G401.6 (cell line): ENCODE data around the gene ZNF441.
"Not testable (repeated sequence)": the region's sequence is repeated elsewhere in the genome, so short reads cannot be mapped to it uniquely, and the experiment has no call there.

Experiments
- FAIRE-seq: peaks from 2 replicates; lab custom pipeline; 2012; peaks lifted over from hg19 to GRCh38; lab: Jason Lieb, UNC

The ZNF441 gene

DNA sequence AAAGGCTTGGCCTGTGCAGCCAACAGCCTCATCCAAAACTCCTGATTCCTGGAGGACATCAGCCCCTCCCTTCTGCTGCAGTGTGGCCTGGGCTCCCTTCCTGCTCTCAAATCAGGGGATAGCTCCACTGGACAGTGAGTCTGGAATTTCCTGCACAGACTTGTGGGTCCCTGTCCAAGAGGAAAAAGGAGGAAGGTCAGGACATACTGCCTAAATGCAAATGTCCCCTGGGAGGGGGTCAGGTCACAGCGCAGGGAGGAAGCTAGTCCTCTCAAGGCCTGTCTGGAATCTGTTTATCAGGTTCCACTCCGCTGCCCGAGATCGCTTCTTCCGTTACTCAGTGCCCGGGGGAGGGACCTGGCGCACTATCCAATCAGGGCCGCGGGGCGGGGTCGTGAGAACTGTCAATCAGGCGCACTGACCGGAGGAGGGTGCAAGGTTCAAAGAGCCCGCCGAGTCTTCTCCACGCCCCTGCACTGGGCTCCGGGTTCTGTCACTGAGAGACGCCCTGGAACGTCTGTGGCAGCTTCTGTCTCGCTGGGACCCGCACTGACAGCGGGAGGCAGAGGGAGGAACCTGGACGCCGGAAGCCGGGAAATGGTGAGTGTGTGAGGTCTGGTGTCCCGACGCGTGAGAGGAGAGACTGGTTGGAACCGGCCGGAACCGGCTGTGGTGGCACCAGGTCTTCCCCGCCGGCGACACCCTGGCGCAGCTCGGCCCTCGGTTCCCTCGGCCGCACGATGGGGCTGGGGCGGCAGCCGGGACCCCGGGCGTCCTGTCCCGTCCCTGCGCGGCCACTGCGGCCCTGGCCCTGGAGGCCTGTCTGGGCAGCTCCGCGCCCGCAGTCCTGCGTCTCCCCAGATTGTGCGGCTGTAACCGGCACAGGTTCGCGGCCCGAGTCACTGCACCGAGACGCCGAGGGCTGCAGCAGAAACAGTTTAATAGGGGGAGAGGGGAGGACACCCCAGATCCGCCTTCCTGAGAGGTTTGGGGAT is at the start of gene ZNF441:
Gene ZNF441, plus strand, starts transcription at position 404 of the 995 bp plus-strand sequence. Its CDS starts 194 bp downstream, at position 598.
- no peak for FAIRE-seq

DNA sequence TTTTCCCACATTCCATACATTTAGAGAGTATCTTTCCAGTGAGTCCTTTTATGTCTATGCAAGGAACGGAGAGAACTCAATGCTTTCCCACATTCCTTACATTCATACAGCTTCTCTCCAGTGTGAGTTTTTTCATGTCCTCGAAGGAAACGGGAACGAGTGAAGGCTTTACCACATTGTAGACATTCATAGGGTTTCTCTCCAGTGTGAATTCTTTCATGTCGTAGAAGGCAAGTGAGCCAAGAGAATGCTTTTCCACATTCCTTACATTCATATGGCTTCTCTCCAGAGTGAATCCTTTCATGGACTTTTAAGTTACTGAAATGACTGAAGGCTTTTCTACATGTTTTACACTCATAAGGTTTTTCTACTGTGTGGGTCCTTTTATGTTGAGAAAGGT is 45.1 kb upstream of the ZNF441 start:
- no peak for FAIRE-seq

DNA sequence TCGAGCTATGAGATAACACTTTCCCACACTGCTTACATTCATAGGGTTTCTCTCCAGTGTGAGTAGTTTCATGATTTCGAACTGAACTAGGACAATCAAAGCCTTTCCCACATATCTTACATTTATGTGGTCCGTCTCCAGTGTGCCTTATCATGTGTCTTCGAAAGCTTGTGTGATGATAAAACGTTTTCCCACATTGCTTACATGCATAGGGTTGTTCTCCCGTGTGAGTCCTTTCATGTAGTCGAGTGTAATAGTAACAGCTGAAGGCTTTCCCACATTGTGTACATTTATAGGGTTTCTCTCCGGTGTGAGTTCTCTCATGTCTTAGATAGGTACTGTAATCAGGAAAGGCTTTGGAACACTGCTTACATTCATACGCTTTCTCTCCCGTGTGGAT is 44.4 kb upstream of the ZNF441 start:
- no peak for FAIRE-seq

DNA sequence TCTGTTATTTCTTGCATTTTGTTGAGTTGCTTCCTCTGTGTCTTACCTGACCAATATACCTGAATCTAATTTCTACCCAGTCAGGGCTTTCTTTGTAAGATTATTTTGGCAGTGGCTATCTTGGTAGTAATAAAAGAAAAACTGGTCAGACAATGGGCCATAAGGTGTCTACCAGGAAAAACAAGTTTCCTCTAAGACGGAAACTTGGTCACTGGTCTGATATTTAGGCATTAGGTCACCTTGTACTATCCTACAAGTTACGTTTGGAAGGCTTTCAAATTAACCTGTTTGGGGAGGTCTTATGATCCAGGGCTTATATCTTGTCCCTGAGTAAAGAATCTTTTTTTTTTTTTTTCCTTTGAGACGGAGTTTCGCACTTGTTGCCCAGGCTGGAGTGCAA is 37.2 kb upstream of the ZNF441 start:
- FAIRE-seq: no peak

DNA sequence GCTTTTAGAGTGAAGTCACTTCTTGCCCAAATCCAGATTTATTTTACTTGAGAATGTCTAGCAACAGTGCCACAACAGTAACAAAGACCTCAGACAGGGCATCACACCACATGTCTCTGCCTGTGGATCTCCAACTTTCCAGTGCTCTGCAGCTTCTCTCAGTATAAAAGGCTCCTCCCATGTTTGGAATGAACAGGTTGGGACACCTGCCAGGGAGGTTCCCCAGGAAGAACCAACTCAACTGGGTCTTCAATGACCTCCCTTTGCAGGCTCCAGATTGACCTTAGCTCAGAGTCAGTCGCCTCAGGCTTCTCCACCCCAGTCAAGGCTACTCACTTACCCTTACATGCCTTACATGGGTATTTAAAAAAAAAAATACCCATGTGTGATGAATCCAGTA is 31.4 kb upstream of the ZNF441 start:
- no peak for FAIRE-seq

DNA sequence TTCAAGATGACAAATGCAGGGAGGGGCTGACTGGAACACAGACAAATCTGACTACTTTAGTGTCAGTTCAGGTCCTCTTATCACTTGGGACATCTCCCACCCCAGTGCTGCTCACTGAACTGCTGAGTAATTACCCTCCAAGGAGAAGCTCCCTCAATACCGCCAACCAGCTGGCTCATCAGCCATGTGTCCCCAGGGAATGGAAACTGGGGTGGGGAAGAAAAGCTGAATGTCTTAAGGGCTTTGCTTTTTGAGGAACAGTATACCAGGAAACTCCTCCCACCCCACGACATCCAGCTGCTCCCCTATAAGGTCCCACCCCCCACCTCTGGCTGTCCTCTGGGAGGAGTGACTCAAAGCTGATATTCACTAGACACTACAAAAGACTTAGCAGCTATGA is 30.1 kb upstream of the ZNF441 start:
- FAIRE-seq: no peak

DNA sequence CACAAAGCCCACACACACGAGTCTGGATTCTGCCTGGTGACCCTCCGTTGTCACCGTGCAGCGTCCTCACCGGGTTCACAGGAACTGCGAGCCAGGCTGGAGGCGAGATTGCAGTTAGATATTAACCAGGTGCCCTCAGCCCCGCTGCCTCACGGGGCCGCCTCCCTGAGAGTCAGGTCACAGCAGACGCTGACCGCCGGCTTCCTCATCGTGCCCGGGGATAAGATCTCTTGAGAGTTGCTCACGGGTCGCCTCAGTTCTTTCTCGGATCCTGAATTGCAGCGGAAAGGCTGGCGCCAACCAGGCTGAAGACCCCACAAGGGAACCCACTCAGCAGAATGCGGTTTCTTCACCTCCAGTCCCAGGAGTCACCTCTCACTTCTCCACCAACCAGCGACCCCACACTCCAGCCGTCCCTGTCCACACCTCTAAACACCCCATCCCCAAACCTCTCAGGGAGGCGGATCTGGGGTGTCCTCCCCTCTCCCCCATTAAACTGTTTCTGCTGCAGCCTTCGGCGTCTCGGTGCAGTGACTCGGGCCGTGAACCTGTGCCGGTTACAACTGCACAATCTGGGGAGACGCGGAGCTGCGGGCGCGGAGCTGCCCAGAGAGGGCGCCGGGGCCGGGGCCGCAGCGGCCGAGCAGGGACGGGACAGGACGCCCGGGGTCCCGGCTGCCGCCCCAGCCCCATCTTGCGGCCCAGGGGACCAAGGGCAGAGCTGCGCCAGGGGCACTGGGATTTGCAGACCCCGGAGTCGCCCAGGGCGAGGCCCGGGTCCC is 28.6 kb upstream of the ZNF441 start:
- FAIRE-seq: no peak

DNA sequence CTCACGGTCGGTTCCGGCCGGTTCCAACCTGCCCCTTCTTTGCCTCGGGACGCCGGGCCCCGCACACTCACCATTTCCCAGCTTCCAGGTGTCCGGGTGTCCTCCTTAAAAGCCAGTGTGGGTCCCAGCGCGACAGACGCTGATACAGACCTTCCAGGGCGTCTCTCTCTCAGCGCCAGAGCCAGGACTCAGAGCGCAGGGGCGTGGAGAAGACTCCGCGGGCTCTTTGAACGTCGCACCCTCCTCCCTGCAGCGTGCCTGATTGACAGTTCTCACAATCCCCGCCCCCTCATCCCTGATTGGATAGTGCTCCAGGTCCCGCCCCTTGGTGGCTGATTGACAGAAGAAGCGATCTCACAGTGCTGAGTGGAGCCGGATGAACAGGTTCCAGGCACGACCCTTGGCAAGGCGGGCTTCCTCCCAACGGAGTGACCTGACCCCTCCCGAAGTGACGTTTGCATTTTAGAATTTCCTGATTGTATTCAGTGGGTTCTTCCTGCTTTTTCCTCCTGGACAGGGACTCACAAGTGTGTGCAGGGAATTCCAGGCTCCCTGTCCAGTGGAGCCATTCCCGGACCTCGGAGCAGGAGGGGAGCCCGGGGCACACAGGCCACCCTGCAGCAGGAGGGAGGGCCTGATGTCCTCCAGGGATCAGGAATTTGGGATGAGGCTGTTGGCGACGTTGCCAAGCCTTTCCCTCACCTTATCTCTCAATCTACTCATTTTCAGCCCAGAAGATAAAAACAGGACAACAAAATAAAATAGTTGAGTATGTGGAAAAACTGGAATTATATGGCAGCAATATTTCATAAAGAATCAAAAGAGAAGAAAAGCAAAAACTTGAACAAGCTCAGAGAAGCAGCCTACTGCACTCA is 27.8 kb upstream of the ZNF441 start, which contains the start of gene ZNF823:
Gene ZNF823, minus strand, starts transcription at position 201 of the 875 bp plus-strand sequence. Its CDS starts 127 bp downstream, at position 74.
- FAIRE-seq: peak; percentile 98

DNA sequence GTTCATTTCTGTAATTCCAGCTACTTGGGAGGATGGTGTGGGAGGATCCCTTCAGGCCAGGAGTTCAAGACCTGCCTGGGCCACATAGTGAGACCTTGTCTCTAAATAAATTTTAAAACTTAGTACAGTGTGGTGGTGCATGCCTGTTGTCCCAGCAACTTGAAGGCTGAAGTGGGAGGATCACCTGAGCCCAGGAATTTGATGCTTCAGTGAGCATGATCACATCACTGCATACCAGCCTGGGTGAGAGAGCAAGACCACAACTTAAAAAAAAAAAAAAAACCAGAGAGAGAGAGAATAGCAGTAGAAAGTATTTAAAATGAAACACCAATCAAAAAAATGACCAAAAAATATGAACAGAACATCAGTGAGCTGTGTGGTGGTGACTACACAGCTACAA is 20.9 kb upstream of the ZNF441 start:
- FAIRE-seq: no peak

DNA sequence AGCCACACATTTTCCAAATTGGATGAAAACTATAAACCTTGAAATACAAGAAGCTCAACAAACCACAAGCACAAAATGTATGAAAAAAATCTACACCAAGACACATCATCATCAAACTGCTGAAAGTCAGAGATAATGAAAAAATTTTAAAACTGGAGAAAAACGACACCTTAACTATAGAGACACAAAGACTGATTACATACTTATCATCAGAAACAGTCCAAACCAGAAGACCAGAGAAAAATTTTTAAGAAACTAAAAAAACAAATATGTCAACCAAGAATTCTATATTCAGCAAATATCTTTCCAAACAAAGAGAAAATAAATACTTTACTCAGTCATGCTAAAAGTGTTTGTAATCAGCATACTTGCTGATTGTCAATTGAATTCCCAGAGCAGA is 19.5 kb upstream of the ZNF441 start:
- FAIRE-seq: peak; percentile 44

DNA sequence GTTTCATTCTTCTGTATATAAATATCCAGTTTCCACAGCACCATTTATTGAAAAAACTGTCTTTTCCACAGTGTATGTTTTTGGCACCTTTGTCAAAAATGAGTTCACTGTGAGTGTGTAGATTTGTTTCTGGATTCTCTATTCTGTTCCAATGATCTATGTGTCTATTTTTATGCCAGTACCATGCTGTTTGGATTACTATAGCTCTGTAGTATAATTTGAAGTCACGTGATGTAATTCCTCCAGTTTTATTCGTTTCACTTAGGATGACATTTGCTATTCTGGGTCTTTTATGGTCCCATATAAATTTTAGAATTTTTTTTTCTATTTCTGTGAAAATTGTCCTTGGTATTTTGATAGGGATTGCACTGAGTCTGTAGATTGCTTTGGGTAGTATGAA is 17.0 kb upstream of the ZNF441 start:
- no peak for FAIRE-seq

DNA sequence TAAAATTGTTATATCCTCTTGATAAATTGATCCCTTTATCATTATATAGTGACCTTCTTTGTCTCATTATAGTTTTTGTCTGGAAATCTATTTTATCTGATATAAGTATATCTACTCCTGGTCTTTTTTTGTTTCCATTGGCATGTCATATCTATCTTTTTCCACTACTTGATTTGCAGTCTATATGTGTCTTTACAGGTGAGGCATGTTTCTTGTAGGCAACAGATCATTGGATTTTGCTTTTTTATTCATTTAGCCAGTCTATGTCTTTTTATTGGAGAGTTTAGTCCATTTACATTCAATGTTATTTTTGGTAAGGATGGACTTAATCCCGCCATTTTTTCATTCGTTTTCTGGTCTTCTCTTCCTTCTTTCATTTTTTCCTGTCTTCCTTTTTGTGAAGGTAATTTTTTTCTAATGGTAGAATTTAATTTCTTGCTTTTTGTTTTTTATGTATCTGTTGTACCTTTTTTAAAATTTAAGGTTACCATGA is 14.5 kb upstream of the ZNF441 start:
- no peak for FAIRE-seq

DNA sequence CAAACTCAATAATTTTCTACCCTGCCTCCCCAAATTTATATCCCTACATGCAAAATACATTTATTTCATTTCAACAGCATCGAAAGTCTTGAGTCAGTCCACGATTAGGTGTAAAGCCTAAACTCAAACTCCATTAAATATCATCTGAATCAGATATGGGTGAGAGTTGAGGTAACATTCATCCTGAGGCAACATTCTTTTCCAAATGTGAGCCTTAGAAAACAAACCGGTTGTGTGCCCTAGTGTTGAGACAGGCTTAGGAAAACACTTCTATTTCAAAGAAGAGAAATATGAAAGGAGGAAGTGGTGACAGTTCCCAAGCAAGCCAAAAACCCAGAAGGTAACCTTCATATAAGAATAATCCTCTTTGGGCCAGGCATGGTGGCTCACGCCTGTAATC is 12.1 kb upstream of the ZNF441 start:
- FAIRE-seq: no peak

DNA sequence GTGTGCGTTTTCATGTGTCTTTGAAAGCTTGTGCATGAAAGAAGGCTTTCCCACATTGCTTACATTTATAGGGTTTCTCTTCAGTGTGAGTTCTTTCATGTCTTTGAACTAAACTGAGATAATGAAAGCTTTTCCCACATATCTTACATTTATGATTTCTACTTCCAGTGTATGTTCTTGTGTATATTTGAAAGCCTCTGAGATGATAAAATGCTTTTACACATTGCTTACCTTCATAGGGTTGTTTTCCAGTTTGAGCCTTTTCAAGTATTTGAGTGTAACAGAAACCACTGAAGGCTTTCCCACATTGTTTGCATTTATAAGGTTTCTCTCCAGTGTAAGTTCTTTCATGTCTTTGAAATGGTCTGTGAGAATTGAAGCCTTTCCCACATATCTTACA is 9.8 kb upstream of the ZNF441 start:
- no peak for FAIRE-seq

DNA sequence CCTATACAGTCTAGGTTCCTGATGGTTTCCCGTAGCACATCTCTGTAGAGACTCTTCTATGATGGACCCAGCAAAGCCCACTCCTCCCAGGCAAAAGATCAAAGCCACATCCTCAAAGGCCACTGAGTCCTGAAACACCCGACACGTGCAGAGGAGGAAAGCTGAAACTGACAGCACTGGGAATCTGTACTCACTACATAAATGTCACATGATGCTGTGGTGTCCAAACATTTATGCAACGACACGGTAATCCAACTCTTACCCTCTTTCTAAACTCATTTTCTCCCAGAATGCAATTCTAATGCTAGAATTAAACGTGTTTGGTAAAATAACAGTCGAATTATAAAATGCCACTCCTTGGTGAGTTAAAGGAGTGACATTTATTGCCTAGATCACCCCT is 7.0 kb upstream of the ZNF441 start:
- no peak for FAIRE-seq

DNA sequence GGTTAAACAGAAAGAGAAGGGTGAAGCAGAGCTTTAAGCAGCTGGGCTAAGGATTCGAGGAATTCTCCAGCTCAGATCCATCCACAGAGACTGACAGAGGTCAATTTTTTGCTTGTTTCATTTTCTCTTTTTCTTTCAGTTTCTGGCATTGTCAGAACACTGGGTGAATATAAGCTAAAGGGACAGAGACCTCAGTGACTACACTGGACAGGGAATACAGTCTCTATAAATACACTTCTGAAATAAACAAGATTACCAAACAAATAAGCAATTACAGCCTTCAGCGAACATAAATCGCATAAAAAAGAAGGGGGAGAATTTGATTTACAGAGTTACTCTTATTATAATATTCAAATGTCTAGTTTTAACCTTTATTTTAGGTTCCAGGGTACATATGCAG is 3.7 kb upstream of the ZNF441 start:
- no peak for FAIRE-seq

DNA sequence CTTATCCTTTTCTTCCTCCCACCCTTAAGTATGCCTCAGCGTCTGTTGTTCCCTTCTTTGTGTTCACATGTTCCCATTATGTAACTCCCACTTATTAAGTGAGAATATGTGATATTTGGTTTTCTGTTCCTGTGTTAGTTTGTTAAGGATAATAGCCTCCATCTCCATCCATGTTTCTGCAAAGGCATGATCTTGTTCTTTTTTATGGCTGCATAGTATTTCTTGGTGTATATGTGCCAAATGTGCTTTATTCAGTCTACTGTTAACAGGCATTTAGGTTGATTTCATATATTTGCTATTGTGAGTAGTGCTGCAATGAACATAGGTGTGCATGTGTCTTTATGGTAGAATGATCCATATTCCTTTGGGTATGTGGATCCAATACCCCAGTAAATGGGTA is 3.2 kb upstream of the ZNF441 start:
- FAIRE-seq: no peak

DNA sequence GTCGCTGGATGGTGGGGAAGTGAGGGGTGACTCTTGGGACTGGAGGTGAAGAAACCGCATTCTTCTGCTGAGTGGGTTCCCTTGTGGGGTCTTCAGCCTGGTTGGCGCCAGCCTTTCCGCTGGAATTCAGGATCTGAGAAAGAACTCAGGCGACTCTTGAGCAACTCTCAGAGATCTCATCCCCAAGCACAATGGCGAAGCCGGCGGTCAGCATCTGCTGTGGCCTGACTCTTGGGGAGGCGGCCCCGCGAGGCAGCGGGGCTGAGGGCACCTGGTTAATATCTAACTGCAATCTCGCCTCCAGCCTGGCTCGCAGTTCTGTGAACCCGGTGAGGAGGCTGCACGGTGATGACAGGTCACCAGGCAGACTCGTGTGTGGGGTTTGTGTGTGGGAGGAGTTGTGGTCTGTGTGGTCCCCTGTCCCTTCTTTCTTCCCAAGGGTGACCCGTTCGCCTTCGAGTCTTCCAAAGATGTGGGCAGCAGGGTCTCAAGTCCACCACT is 883 bp downstream of the ZNF441 start:
- FAIRE-seq: no peak

DNA sequence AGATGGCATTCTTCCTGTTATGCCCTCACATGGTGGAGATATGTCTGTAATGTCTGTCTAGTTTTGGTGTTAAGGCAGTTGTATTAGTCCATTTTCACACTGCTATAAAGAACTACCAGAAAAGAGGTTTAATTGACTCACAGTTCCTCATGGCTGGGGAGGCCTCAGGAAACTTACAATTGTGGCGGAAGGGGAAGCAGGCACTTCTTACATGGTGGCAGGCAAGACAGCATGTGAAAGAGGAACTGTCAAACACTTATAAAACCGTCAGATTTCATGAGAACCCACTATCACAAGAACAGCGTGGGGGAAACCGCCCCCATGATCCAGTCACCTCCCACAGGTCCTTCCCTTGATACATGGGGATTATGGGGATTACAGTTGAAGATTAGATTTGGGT is 3.2 kb downstream of the ZNF441 start:
- no peak for FAIRE-seq

DNA sequence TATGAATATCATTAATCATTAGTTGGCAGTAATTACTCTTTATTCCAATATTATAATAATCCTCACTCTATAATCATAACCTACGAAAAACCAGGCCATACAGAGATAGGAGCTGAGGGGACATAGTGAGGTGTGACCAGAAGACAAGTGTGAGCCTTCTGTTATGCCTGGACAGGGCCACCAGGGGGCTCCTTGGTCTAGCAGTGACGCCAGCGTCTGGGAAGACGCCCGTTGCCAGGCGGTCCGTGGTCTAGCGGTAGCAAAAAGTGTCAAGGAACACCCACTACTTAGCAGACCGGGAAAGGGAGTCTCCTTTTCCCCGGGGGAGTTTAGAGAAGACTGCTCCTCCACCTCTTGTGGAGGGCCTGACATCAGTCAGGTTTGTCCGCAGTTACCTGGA is 4.7 kb downstream of the ZNF441 start:
- FAIRE-seq: not testable (repeated sequence)

DNA sequence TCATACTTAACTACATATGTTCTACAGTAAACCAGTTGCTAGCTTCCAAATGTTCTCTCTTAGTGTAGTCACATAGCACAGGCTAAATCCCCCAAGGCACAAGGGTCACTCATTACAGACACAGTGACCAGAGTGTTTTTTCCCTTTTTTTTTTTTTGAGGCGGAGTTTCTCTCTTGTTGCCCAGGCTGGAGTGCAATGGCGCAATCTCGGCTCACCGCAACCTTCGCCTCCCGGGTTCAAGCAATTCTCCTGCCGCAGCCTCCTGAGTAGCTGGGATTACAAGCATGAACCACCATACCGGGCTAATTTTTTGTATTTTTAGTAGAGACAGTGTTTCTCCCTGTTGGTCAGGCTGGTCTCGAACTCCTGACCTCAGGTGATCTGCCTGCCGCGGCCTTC is 9.9 kb downstream of the ZNF441 start:
- not testable (repeated sequence) for FAIRE-seq
